H1 (cell line): ENCODE data around the gene SOST. TPM values are rescaled to one million over a fixed set of nuclear protein-coding genes. Genes with fewer than 3 reads are reported as not detected.

Experiments used
- CTCF ChIA-PET: fragments of 300-600 bp; sonication (Branson Sonifier 250); formaldehyde crosslinking; loops from one replicate; lab custom pipeline; 2021; ENCODE audit not compliant: partially characterized antibody; lab: Charles Lee
- POLR2A ChIA-PET: fragments of 300-600 bp; sonication (Branson Sonifier 250); formaldehyde crosslinking; loops from one replicate; lab custom pipeline; 2021; ENCODE audit warnings: inconsistent platforms; ENCODE audit not compliant: partially characterized antibody; lab: Charles Lee
- DNase-seq, 2 experiments: peaks; one replicate each; pipeline versions ENCODE4 v3.0.0 to v3.0.0-alpha.2; 2010 to 2022; ENCODE audit warnings: low spot score in 2 of 2, low read depth in 1 of 2, mixed read lengths in 1 of 2
- FAIRE-seq: peaks from 2 replicates; lab custom pipeline; 2011; peaks lifted over from hg19 to GRCh38; lab: Jason Lieb, UNC
- H2AFZ ChIP-seq: 2 replicates; pipeline ENCODE4 v1.8.1; 2012; ENCODE audit warnings: low read length, inconsistent platforms
- H2AK5ac ChIP-seq: 2 replicates; pipeline ENCODE4 v1.6.1; 2013; ENCODE audit warnings: low read depth, low read length
- H2BK120ac ChIP-seq: replicated peaks from 2 replicates; pipeline ENCODE3; 2013; ENCODE audit warnings: low read depth, low read length, inconsistent platforms
- H2BK12ac ChIP-seq: 2 replicates; pipeline ENCODE4 v1.6.1; 2013; ENCODE audit warnings: low read depth, low read length
- H2BK15ac ChIP-seq: 2 replicates; pipeline ENCODE4 v1.6.1; 2013; ENCODE audit warnings: low read length
- H2BK20ac ChIP-seq: 2 replicates; pipeline ENCODE4 v1.6.1; 2013; ENCODE audit warnings: low read length
- H2BK5ac ChIP-seq: 2 replicates; pipeline ENCODE4 v1.6.1; 2013; ENCODE audit warnings: low read depth, low read length
- H3K14ac ChIP-seq: 2 replicates; pipeline ENCODE4 v1.6.1; 2013; ENCODE audit warnings: inconsistent platforms; ENCODE audit not compliant: insufficient read length
- H3K18ac ChIP-seq: 2 replicates; pipeline ENCODE4 v1.6.1; 2013; ENCODE audit warnings: low read length; ENCODE audit errors: extremely low read depth
- H3K23ac ChIP-seq: 2 replicates; pipeline ENCODE4 v1.6.1; 2013; ENCODE audit warnings: inconsistent platforms; ENCODE audit not compliant: insufficient read length
- H3K23me2 ChIP-seq: 2 replicates; pipeline ENCODE4 v1.6.1; 2013; ENCODE audit warnings: low read depth, low read length
- H3K27ac ChIP-seq: 2 replicates; pipeline ENCODE4 v1.6.1; 2011; ENCODE audit warnings: low read depth, low read length, inconsistent platforms
- H3K27me3 ChIP-seq, 4 experiments: replicated peaks in 1 of 4; 1 replicate in 1 of 4; 2 replicates in 3 of 4; pipeline versions ENCODE4 v1.6.1 to v1.8.1; 2011 to 2013; ENCODE audit warnings: low read length in 3 of 4, mild to moderate bottlenecking in 3 of 4, inconsistent platforms in 2 of 4, mixed read lengths in 2 of 4, moderate library complexity in 1 of 4; ENCODE audit not compliant: control insufficient read depth in 3 of 4, insufficient read depth in 3 of 4; ENCODE audit errors: extremely low read depth in 1 of 4
- H3K36me3 ChIP-seq, 4 experiments: 2 replicates each; pipeline versions ENCODE4 v1.6.1 to v1.8.1; 2011 to 2013; ENCODE audit warnings: mild to moderate bottlenecking in 4 of 4, low read length in 3 of 4, moderate library complexity in 2 of 4, control low read depth in 1 of 4, inconsistent platforms in 1 of 4; ENCODE audit not compliant: insufficient read depth in 4 of 4, control insufficient read depth in 2 of 4
- H3K4ac ChIP-seq: replicated peaks from 2 replicates; pipeline ENCODE3; 2013; ENCODE audit warnings: low read length, low read depth, mixed read lengths, inconsistent platforms; ENCODE audit not compliant: insufficient read length
- H3K4me1 ChIP-seq, 4 experiments: replicated peaks in 1 of 4; 1 replicate in 1 of 4; 2 replicates in 3 of 4; pipeline versions ENCODE4 v1.6.1 to v1.8.1; 2011 to 2013; ENCODE audit warnings: low read length in 3 of 4, inconsistent platforms in 2 of 4, mixed read lengths in 1 of 4; ENCODE audit not compliant: insufficient read depth in 4 of 4, control insufficient read depth in 3 of 4
- H3K4me2 ChIP-seq, 2 experiments: 2 replicates each; pipeline versions ENCODE4 v1.6.1 to v1.8.1; 2011 to 2013; ENCODE audit warnings: low read depth in 2 of 2, low read length in 2 of 2, control low read depth in 1 of 2, inconsistent platforms in 1 of 2, mild to moderate bottlenecking in 1 of 2; ENCODE audit not compliant: insufficient read depth in 1 of 2
- H3K4me3 ChIP-seq, 4 experiments: fragments of 200-600, 300-600 bp in 1 of 4; sonication (generic), shearing (Covaris generic), sonication (Bioruptor Twin) in 1 of 4; 2 replicates each; pipeline versions ENCODE4 v1.5.1 to v1.8.1; 2011 to 2016; ENCODE audit warnings: low read length in 4 of 4, low read depth in 3 of 4, control low read depth in 2 of 4, inconsistent platforms in 2 of 4, mild to moderate bottlenecking in 2 of 4, mixed read lengths in 1 of 4, moderate library complexity in 1 of 4; ENCODE audit not compliant: insufficient read depth in 2 of 4; ENCODE audit errors: extremely low read depth in 1 of 4
- H3K56ac ChIP-seq: replicated peaks from 2 replicates; pipeline ENCODE3; 2013; ENCODE audit warnings: low read depth, mild to moderate bottlenecking, mixed read lengths, low read length, inconsistent platforms; ENCODE audit not compliant: insufficient read length
- H3K79me1 ChIP-seq: 2 replicates; pipeline ENCODE4 v1.6.1; 2013; ENCODE audit warnings: low read depth, low read length, control low read depth
- H3K79me2 ChIP-seq, 2 experiments: 2 replicates each; pipeline versions ENCODE4 v1.6.1 to v1.8.1; 2012 to 2013; ENCODE audit warnings: low read length in 2 of 2, mild to moderate bottlenecking in 2 of 2, inconsistent platforms in 1 of 2; ENCODE audit not compliant: insufficient read depth in 2 of 2, control insufficient read depth in 1 of 2
- H3K9ac ChIP-seq, 4 experiments: replicated peaks in 1 of 4; 1 replicate in 1 of 4; 2 replicates in 3 of 4; pipeline versions ENCODE4 v1.6.1 to v1.8.1; 2011 to 2013; ENCODE audit warnings: low read depth in 3 of 4, low read length in 3 of 4, control low read depth in 2 of 4, mild to moderate bottlenecking in 2 of 4, moderate library complexity in 2 of 4, inconsistent platforms in 1 of 4; ENCODE audit errors: extremely low read depth in 1 of 4
- H3K9me3 ChIP-seq, 2 experiments: 2 replicates each; pipeline versions ENCODE4 v1.6.1 to v1.8.1; 2012 to 2013; ENCODE audit warnings: mild to moderate bottlenecking in 2 of 2, moderate library complexity in 2 of 2, control low read depth in 1 of 2, inconsistent platforms in 1 of 2, low read depth in 1 of 2, low read length in 1 of 2, mixed read lengths in 1 of 2; ENCODE audit not compliant: insufficient read depth in 2 of 2
- H4K20me1 ChIP-seq, 2 experiments: replicated peaks in 1 of 2; 2 replicates each; pipeline versions ENCODE3 to v1.8.1; 2011 to 2013; ENCODE audit warnings: inconsistent platforms in 2 of 2, low read length in 2 of 2, mild to moderate bottlenecking in 1 of 2; ENCODE audit not compliant: insufficient read depth in 2 of 2, control insufficient read depth in 1 of 2
- H4K5ac ChIP-seq: 2 replicates; pipeline ENCODE4 v1.6.1; 2013; ENCODE audit warnings: low read length, low read depth, mixed read lengths, inconsistent platforms; ENCODE audit not compliant: insufficient read length
- H4K8ac ChIP-seq: 2 replicates; pipeline ENCODE4 v1.8.0; 2013; ENCODE audit warnings: mild to moderate bottlenecking, moderate library complexity, low read length, inconsistent platforms; ENCODE audit not compliant: insufficient read depth; ENCODE audit errors: extremely low read depth
- H4K91ac ChIP-seq: replicated peaks from 2 replicates; pipeline ENCODE3; 2013; ENCODE audit warnings: low read length, mixed read lengths, inconsistent platforms; ENCODE audit not compliant: insufficient read length
- EGR1 ChIP-seq: IDR thresholded peaks from 2 replicates; pipeline ENCODE4 v1.6.1; 2011; ENCODE audit warnings: low read depth, low read length, borderline replicate concordance
- FOSL1 ChIP-seq: IDR thresholded peaks from 2 replicates; pipeline ENCODE4 v1.6.1; 2011; ENCODE audit warnings: mild to moderate bottlenecking, low read depth, low read length, moderate library complexity; ENCODE audit not compliant: insufficient read depth
- PHF8 ChIP-seq: fragments of 200-600 bp; sonication (generic); conservative IDR thresholded peaks from 2 replicates; pipeline ENCODE4 v1.7.1; 2012; ENCODE audit warnings: low read depth, mild to moderate bottlenecking, inconsistent platforms, low read length, moderate library complexity
- RNF2 ChIP-seq: fragments of 200-900, 300-1000 bp; sonication (generic); IDR thresholded peaks from 2 replicates; pipeline ENCODE4 v1.7.1; 2016; ENCODE audit warnings: borderline replicate concordance, low read depth, mild to moderate bottlenecking, antibody characterized with exemption, low read length; ENCODE audit not compliant: poor library complexity, severe bottlenecking; ENCODE audit errors: missing control alignments
- SUZ12 ChIP-seq: fragments of 200-600 bp; sonication (generic); IDR thresholded peaks from 2 replicates; pipeline ENCODE4 v1.6.1; 2012; ENCODE audit warnings: mild to moderate bottlenecking, inconsistent platforms, low read length, moderate library complexity, mixed read lengths
- WGBS, 2 experiments: shearing (Covaris generic) in 1 of 2; methylation state at CpG; one replicate each; pipeline versions ENCODE4 v1.1.6 to v1.1.7; 2013 to 2015; ENCODE audit warnings: low lambda C conversion rate in 2 of 2, mixed read lengths in 2 of 2, inconsistent platforms in 1 of 2, low coverage in 1 of 2, missing lambda C conversion rate in 1 of 2; ENCODE audit not compliant: insufficient replicate concordance in 2 of 2, insufficient coverage in 1 of 2, insufficient read length in 1 of 2; ENCODE audit errors: extremely low coverage in 1 of 2, missing lambda C conversion rate in 1 of 2; 5-methylcytosine and 5-hydroxymethylcytosine counted together
- polyA plus RNA-seq, 7 experiments: library from polyadenylated mRNA; depleted of rRNA in 3 of 7; stranded (reverse) in 5 of 7; unstranded in 2 of 7; fragments of >200 nt in 5 of 7; fragments of 200-250 nt in 2 of 7; gene quantifications; 1 replicate in 5 of 7; 2 replicates in 1 of 7; 4 replicates in 1 of 7; pipeline versions ENCODE4 v1.2.1 to v1.2.3, GENCODE V29; 2011 to 2013; ENCODE audit warnings: missing spikeins in 2 of 7, mixed read lengths in 2 of 7
- total RNA-seq: library from RNA; stranded (reverse); fragmentation: NEBNext Ultra II Directional; extraction: Animal tissue kit (Norgen Biotek cat#: 25700); gene quantifications from 2 replicates; pipeline ENCODE4 v1.2.1, GENCODE V29; 2021
- TF ChIP-seq, protein P1 (sequence below), 3 experiments: IDR thresholded peaks; 1 replicate in 2 of 3; 2 replicates in 1 of 3; pipeline versions ENCODE4 v1.5.1 to v1.6.1; 2011; ENCODE audit warnings: low read length in 3 of 3, mild to moderate bottlenecking in 3 of 3, inconsistent platforms in 2 of 3, low read depth in 1 of 3, moderate library complexity in 1 of 3; ENCODE audit not compliant: insufficient read depth in 1 of 3; ENCODE audit errors: control extremely low read depth in 1 of 3
- TF ChIP-seq, protein P2 (sequence below): IDR thresholded peaks from 2 replicates; pipeline ENCODE4 v1.6.1; 2012; ENCODE audit warnings: inconsistent platforms

The SOST gene
- total and polyA plus RNA-seq, 2 of the 8 experiments (the other 6 are each of a cell fraction or from before 2014, with no cell fraction given), result 0.08 TPM; not detected in 1

DNA sequence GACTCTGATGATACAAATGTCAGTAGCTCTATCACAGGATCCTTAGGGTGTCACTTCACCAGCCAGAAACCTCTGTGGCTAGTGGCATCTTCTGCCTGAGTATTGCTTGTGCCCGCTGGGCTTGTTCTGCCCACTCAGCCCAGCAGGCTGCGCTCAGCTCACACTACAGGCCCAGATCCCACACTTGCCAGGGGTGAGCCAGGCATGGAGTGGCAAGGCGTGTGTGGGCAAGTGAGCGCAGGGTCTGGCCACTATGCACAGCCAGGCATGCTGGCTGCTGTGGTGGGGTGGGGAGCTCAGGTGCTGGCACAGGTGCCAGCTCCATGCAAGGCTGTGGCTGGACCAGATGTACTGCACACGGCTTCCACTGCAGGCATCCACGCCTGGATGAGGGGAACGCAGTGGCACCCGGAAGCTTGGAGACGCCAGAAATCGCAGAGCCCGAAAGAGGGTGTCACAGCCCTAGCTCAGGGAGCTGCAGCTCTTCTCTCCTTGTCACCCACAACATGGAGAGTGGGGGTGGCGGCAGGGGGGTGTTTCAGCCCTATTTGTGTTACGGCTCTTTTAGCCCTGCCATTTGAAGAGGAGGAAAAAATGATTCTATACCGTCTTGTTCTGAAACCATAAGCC lies 31.8 kb upstream of the SOST start:
- Histone ChIP-seq H3K4me2 (no peak overlapping the region), H3K4me1 (no peaks in the 10 kb centered on the region; a peak in 1 of 7 replicates), H4K20me1 (no peaks in the 10 kb centered on the region), H3K79me1 (no peaks in the 10 kb centered on the region), H2BK5ac (no peak overlapping the region; the same call in 1 of the 2 replicates), H3K36me3 (no peaks in the 10 kb centered on the region), H2AK5ac (no peak overlapping the region), H3K4me3 (no peak overlapping the region), H3K23ac (no peak overlapping the region), H2BK12ac (peak overlapping the region; percentile 4; the same call in 1 of the 2 replicates), H3K9ac (no peak overlapping the region), H3K27ac (no peak overlapping the region), H3K23me2 (no peaks in the 10 kb centered on the region), H2BK15ac (no peak overlapping the region), H3K4ac (no peak overlapping the region), H4K91ac (no peak overlapping the region), H3K27me3 (no peaks in the 10 kb centered on the region), H3K18ac (no peak overlapping the region), H3K79me2 (no peaks in the 10 kb centered on the region), H4K5ac (no peak overlapping the region), H3K9me3 (no peaks in the 10 kb centered on the region), H3K56ac (no peak overlapping the region), H4K8ac (no peak overlapping the region; the same call in 1 of the 2 replicates), H3K14ac (no peak overlapping the region), H2AFZ (0 out of 2 replicates have a peak overlapping the region, but pooled peaks have one; percentile 45), H2BK120ac (no peak overlapping the region), H2BK20ac (no peak overlapping the region)
- ChIA-PET POLR2A (interaction anchor here (1.0 to 2.6 kb wide), 5 partner anchors 10 to 56 kb away, joined by 3 to 8 read pairs (median 3); partner anchors contain the start of genes CD300LG and CFAP97D1), CTCF (interaction anchor here (0.6 to 2.4 kb wide), 29 partner anchors 8 to 365 kb away, joined by 3 to 26 read pairs (median 3); partner anchors contain the start of genes CD300LG and CFAP97D1)
- FAIRE-seq (no peak), DNase-seq (peak in 1 of 2 experiments; percentile 58)
- 81% methylated on average over 14 of the region's 14 CpGs; no CpG with 5 or more reads in 1 of the 2 experiments for whole genome bisulfite sequencing, 2 experiments
- TF ChIP-seq PHF8, result no peak
- TF ChIP-seq EGR1, result no peak
- TF ChIP-seq, protein P1, sequence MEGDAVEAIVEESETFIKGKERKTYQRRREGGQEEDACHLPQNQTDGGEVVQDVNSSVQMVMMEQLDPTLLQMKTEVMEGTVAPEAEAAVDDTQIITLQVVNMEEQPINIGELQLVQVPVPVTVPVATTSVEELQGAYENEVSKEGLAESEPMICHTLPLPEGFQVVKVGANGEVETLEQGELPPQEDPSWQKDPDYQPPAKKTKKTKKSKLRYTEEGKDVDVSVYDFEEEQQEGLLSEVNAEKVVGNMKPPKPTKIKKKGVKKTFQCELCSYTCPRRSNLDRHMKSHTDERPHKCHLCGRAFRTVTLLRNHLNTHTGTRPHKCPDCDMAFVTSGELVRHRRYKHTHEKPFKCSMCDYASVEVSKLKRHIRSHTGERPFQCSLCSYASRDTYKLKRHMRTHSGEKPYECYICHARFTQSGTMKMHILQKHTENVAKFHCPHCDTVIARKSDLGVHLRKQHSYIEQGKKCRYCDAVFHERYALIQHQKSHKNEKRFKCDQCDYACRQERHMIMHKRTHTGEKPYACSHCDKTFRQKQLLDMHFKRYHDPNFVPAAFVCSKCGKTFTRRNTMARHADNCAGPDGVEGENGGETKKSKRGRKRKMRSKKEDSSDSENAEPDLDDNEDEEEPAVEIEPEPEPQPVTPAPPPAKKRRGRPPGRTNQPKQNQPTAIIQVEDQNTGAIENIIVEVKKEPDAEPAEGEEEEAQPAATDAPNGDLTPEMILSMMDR (IDR thresholded peaks at IDR 0.05; ENCODE audit: control extremely low read depth in 1 of 3, insufficient read depth in 1 of 3, low read depth in 1 of 3, low read length in 3 of 3), result peak; percentile 72 to 78 (median 75)
- TF ChIP-seq FOSL1, result no peak
- TF ChIP-seq, protein P2, sequence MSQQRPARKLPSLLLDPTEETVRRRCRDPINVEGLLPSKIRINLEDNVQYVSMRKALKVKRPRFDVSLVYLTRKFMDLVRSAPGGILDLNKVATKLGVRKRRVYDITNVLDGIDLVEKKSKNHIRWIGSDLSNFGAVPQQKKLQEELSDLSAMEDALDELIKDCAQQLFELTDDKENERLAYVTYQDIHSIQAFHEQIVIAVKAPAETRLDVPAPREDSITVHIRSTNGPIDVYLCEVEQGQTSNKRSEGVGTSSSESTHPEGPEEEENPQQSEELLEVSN, result no peak
- TF ChIP-seq SUZ12, result no peak
- no peak for TF ChIP-seq RNF2
